Lower leg skin (tissue), 3 donors: ENCODE results near the gene SIGLEC9.

Experiments used
- CTCF ChIP-seq, 3 donors: fragments of 450-650 bp; IDR thresholded peaks; one replicate each; pipeline ENCODE4 v1.5.1; 2016; ENCODE audit warnings: antibody characterized with exemption in 3 of 3, mild to moderate bottlenecking in 3 of 3, moderate library complexity in 2 of 3
- POLR2A ChIP-seq, 2 donors: fragments of 450-650 bp; IDR thresholded peaks; one replicate each; pipeline ENCODE4 v1.6.1; 2016 to 2017; ENCODE audit warnings: antibody characterized with exemption in 2 of 2, mild to moderate bottlenecking in 1 of 2, moderate library complexity in 1 of 2

- TF ChIP-seq CTCF (IDR thresholded peaks at IDR 0.05) (no peak), POLR2A (IDR thresholded peaks at IDR 0.05) (no peak)
These were observed 25.7 kb upstream of the SIGLEC9 start for GRCh38 chr19:51099047-51099382.
